Measurements from ENCODE around the gene PRRC2B. TPM values are rescaled to one million over a fixed set of nuclear protein-coding genes. Genes with fewer than 3 reads are reported as not detected.

The PRRC2B gene
- total and polyA plus RNA-seq, 2 of the 8 experiments (the other 6 are each of a cell fraction or from before 2014, with no cell fraction given) = 37.3 to 249 TPM

DNA sequence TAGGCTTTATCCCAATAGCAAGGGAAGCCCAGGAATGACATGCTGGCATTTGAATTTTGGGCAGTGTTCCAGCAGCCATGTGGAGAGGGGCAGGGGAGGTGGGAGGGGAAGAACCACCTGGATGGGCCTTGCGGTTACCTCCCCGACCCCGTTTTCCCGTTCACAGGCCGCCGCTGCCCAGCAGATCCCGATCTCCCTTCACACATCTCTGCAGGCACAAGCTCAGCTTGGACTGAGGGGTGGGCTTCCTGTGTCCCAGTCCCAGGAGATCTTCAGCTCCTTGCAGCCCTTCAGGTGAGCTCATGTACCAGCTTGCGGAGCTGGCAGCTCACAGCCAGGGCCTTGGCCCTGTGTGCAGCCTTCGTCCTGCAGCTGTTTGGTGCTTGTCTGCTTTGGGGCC, 93.1 kb downstream of the PRRC2B start:
- TF ChIP-seq, protein P1, sequence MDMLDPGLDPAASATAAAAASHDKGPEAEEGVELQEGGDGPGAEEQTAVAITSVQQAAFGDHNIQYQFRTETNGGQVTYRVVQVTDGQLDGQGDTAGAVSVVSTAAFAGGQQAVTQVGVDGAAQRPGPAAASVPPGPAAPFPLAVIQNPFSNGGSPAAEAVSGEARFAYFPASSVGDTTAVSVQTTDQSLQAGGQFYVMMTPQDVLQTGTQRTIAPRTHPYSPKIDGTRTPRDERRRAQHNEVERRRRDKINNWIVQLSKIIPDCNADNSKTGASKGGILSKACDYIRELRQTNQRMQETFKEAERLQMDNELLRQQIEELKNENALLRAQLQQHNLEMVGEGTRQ (IDR thresholded peaks at IDR 0.05; ENCODE audit: low read length) = no peak
- TF ChIP-seq SIRT6 (IDR thresholded peaks at IDR 0.05; ENCODE audit: low read length) (no peak), MAFK (IDR thresholded peaks at IDR 0.05; ENCODE audit: low read depth, low read length) (no peak), NRF1 (IDR thresholded peaks at IDR 0.05; ENCODE audit: low read depth, low read length) (no peak), YY1 (IDR thresholded peaks at IDR 0.05; ENCODE audit: low read depth, low read length) (no peak)
- H2BK5ac ChIP-seq (ENCODE audit: low read depth, low read length) = no peak overlapping the region; the same call in 1 of the 2 replicates
- H3K36me3 ChIP-seq (ENCODE audit: control insufficient read depth in 2 of 4, insufficient read depth in 4 of 4, low read length in 3 of 4) = peaks cover 77 to 100% (median 97%) of the 10 kb centered on the region in 4 experiments
- H2AFZ ChIP-seq (ENCODE audit: low read length) = no peak overlapping the region
- H3K56ac ChIP-seq (replicated peaks; ENCODE audit: insufficient read length, low read depth, low read length) = no peak overlapping the region
- no peak overlapping the region for H3K4me3 ChIP-seq (ENCODE audit: extremely low read depth in 1 of 4, insufficient read depth in 2 of 4, low read depth in 3 of 4, low read length in 4 of 4)
- H3K9ac ChIP-seq (replicated peaks in 1 of 4; ENCODE audit: extremely low read depth in 1 of 4, low read depth in 3 of 4, low read length in 3 of 4) = no peak overlapping the region
- H3K4ac ChIP-seq (replicated peaks; ENCODE audit: insufficient read length, low read depth, low read length) = no peak overlapping the region
- H2BK12ac ChIP-seq (ENCODE audit: low read depth, low read length) = no peak overlapping the region
- H2AK5ac ChIP-seq (ENCODE audit: low read depth, low read length) = no peak overlapping the region
- H2BK120ac ChIP-seq (replicated peaks; ENCODE audit: low read depth, low read length) = no peak overlapping the region
- H3K18ac ChIP-seq (ENCODE audit: extremely low read depth, low read length) = no peak overlapping the region
- DNase-seq (ENCODE audit: low read depth in 1 of 2, low spot score in 2 of 2) (no peak), FAIRE-seq (no peak)
- H4K8ac ChIP-seq (ENCODE audit: extremely low read depth, insufficient read depth, low read length) = no peak overlapping the region
- no peaks in the 10 kb centered on the region; a peak in 1 of 4 replicates for H3K79me2 ChIP-seq (ENCODE audit: control insufficient read depth in 1 of 2, insufficient read depth in 2 of 2, low read length in 2 of 2)
- no peak overlapping the region for H3K23ac ChIP-seq (ENCODE audit: insufficient read length)
- peaks cover 6% of the 10 kb centered on the region; the same call in 1 of the 2 replicates for H3K79me1 ChIP-seq (ENCODE audit: low read depth, low read length)
- no peaks in the 10 kb centered on the region for H3K27me3 ChIP-seq (replicated peaks in 1 of 4; ENCODE audit: control insufficient read depth in 3 of 4, extremely low read depth in 1 of 4, insufficient read depth in 3 of 4, low read length in 3 of 4)
- no peak overlapping the region for H2BK15ac ChIP-seq (ENCODE audit: low read length)
- H4K5ac ChIP-seq (ENCODE audit: insufficient read length, low read depth, low read length) = no peak overlapping the region
- H3K23me2 ChIP-seq (ENCODE audit: low read depth, low read length) = no peaks in the 10 kb centered on the region
- CTCF ChIA-PET (ENCODE audit: partially characterized antibody) = interaction anchor here (1.0 to 1.5 kb wide), 6 partner anchors 8 to 137 kb away, joined by 3 to 8 read pairs (median 6); no protein-coding TSS in a partner anchor
- no peaks in the 10 kb centered on the region; a peak in 1 of 7 replicates for H3K4me1 ChIP-seq (replicated peaks in 1 of 4; ENCODE audit: control insufficient read depth in 3 of 4, insufficient read depth in 4 of 4, low read length in 3 of 4)
- 92% methylated on average over 8 of the region's 9 CpGs; no CpG with 5 or more reads in 1 of the 2 experiments for WGBS, 2 experiments (ENCODE audit: extremely low coverage in 1 of 2, insufficient coverage in 1 of 2, insufficient read length in 1 of 2, insufficient replicate concordance in 2 of 2, low coverage in 1 of 2, low lambda C conversion rate in 2 of 2, missing lambda C conversion rate in 1 of 2)
- H4K91ac ChIP-seq (replicated peaks; ENCODE audit: insufficient read length, low read length) = no peak overlapping the region
- no peaks in the 10 kb centered on the region for H3K9me3 ChIP-seq (ENCODE audit: insufficient read depth in 2 of 2, low read depth in 1 of 2, low read length in 1 of 2)
- no peak overlapping the region for H3K14ac ChIP-seq (ENCODE audit: insufficient read length)
- POLR2A ChIA-PET (ENCODE audit: partially characterized antibody) = interaction anchor here (1.1 kb wide), 1 partner anchor 13 kb away, joined by 3 read pairs; no protein-coding TSS in a partner anchor
- H2BK20ac ChIP-seq (ENCODE audit: low read length) = no peak overlapping the region
- no peak overlapping the region for H3K4me2 ChIP-seq (ENCODE audit: insufficient read depth in 1 of 2, low read depth in 2 of 2, low read length in 2 of 2)
- H3K27ac ChIP-seq (ENCODE audit: low read depth, low read length) = no peak overlapping the region
- H4K20me1 ChIP-seq (replicated peaks in 1 of 2; ENCODE audit: control insufficient read depth in 1 of 2, insufficient read depth in 2 of 2, low read length in 2 of 2) = peaks cover 18% of the 10 kb centered on the region in 2 experiments

Measured in H1 (cell line).